MCF 10A (cell line): ENCODE measurements around the gene PAK4. TPM values are rescaled to one million over a fixed set of nuclear protein-coding genes. Genes with fewer than 3 reads are reported as not detected.

Source experiments
- BruUV-seq: library from RNA; stranded (reverse); fragments of 400-500 nt; replicated peaks from 2 replicates; lab custom pipeline; 2021; lab: Mats Ljungman, UMichigan
- CTCF ChIA-PET: fragments of 300-600 bp; sonication (Branson Sonifier 250); formaldehyde crosslinking; extraction: SDS; loops from one replicate; lab custom pipeline; 2021; ENCODE audit warnings: antibody characterized with exemption, inconsistent platforms; lab: Yijun Ruan, JAX
- POLR2A ChIA-PET: fragments of 300-600, 350-650 bp; sonication (Branson Sonifier 250); formaldehyde crosslinking; extraction: SDS; loops from one replicate; lab custom pipeline; 2020; ENCODE audit warnings: antibody characterized with exemption, inconsistent platforms; lab: Yijun Ruan, JAX
- DNase-seq: peaks from one replicate; pipeline ENCODE4 v3.0.0-alpha.2; 2018; ENCODE audit not compliant: unreplicated experiment
- H3K27ac Mint-ChIP-seq: one replicate; pipeline ENCODE4 v1.8.0; 2022; ENCODE audit warnings: mild to moderate bottlenecking, low read depth, mixed read lengths; ENCODE audit not compliant: unreplicated experiment
- H3K27me3 Mint-ChIP-seq: one replicate; pipeline ENCODE4 v1.8.0; 2022; ENCODE audit warnings: mixed read lengths; ENCODE audit not compliant: insufficient read depth, unreplicated experiment
- H3K36me3 Mint-ChIP-seq: one replicate; pipeline ENCODE4 v1.8.0; 2022; ENCODE audit warnings: mild to moderate bottlenecking, moderate library complexity, mixed read lengths; ENCODE audit not compliant: insufficient read depth, unreplicated experiment
- H3K4me1 Mint-ChIP-seq: one replicate; pipeline ENCODE4 v1.8.0; 2022; ENCODE audit warnings: mixed read lengths; ENCODE audit not compliant: insufficient read depth, unreplicated experiment
- H3K4me3 Mint-ChIP-seq: one replicate; pipeline ENCODE4 v1.8.0; 2022; ENCODE audit warnings: mild to moderate bottlenecking, moderate library complexity, mixed read lengths; ENCODE audit not compliant: unreplicated experiment
- H3K9me3 Mint-ChIP-seq: one replicate; pipeline ENCODE4 v1.8.0; 2022; ENCODE audit warnings: mixed read lengths; ENCODE audit not compliant: unreplicated experiment
- intact Hi-C: fragments of 100-400 bp; cut with micrococcal nuclease; formaldehyde crosslinking; loops from 2 replicates; pipeline ENCODE4 v1.14.1; 2022
- total RNA-seq: library from RNA; stranded (reverse); gene quantifications from 2 replicates; pipeline ENCODE4 v1.2.3, GENCODE V29; 2022
- TF ChIP-seq, protein P1 (sequence below): fragments of 200-600 bp; IDR thresholded peaks from one replicate; pipeline ENCODE4 v1.8.0; 2022; ENCODE audit warnings: antibody characterized with exemption, mild to moderate bottlenecking; ENCODE audit not compliant: unreplicated experiment

PAK4 gene
- total RNA-seq, 1 experiment from 2014 or later = 29.5 TPM

DNA sequence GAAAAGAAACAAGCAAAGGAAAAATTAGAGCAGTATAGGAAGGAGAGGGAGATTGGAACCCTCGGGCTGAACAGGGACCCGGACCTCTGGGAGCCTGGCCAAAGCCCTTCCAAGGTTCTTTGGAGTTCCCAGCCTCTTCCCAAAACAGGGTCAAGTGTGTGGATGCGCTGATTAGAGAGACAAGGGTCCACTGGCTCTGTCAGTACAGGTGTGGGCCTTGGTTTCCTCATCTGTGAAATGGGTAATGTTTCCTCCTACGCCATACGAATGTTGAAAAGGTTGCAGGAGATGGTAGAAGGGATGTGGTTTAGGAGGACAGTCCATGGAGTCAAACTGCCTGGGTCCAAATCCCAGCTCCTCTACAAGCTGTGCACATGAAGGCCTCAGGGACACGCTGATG is 80.5 kb downstream of the PAK4 start:
- no peaks in the 10 kb centered on the region for H3K36me3 Mint-ChIP-seq
- H3K4me1 Mint-ChIP-seq = no peaks in the 10 kb centered on the region
- ChIA-PET POLR2A (interaction anchor here (0.8 kb wide), 1 partner anchor 45 kb away, joined by 4 read pairs; no protein-coding TSS in a partner anchor), CTCF (interaction anchor here (0.7 to 0.8 kb wide), 2 partner anchors 121 to 160 kb away, joined by 3 to 4 read pairs; no protein-coding TSS in a partner anchor)
- H3K27me3 Mint-ChIP-seq = peaks cover 37% of the 10 kb centered on the region
- no peak for DNase-seq
- H3K27ac Mint-ChIP-seq = no peak overlapping the region
- intact Hi-C loops = no loop called here
- BruUV-seq = no TSS peak
- no peak overlapping the region for H3K4me3 Mint-ChIP-seq
- H3K9me3 Mint-ChIP-seq = no peaks in the 10 kb centered on the region
- TF ChIP-seq, protein P1, sequence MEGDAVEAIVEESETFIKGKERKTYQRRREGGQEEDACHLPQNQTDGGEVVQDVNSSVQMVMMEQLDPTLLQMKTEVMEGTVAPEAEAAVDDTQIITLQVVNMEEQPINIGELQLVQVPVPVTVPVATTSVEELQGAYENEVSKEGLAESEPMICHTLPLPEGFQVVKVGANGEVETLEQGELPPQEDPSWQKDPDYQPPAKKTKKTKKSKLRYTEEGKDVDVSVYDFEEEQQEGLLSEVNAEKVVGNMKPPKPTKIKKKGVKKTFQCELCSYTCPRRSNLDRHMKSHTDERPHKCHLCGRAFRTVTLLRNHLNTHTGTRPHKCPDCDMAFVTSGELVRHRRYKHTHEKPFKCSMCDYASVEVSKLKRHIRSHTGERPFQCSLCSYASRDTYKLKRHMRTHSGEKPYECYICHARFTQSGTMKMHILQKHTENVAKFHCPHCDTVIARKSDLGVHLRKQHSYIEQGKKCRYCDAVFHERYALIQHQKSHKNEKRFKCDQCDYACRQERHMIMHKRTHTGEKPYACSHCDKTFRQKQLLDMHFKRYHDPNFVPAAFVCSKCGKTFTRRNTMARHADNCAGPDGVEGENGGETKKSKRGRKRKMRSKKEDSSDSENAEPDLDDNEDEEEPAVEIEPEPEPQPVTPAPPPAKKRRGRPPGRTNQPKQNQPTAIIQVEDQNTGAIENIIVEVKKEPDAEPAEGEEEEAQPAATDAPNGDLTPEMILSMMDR = no peak

DNA sequence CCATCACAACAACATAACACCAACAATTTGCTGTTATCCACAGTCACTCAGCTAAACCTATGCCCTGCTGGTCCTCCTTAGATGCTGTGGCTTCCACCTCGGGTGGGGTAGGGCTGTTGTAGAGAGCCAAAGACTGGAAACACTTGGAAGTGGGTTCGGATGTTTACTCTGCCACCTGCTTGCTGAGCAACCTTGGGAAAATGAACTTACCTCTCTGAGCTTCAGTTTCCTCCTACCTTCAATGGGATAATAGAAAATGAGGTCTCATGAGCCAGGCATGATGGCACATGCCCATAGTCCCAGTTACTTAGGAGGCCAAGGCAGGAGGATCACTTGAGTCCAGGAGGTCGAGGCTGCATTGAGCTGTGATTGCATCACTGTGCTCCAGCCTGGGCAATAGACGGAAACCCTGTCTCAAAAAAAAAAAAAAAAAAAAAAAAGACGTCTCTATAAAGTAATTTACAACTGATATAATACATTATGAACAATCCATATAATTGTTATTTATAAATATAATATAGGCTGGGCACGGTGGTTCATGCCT is 81.8 kb downstream of the PAK4 start:
- no TSS peak for BruUV-seq
- ChIA-PET POLR2A (no interaction called here), CTCF (no interaction called here)
- TF ChIP-seq, protein P1 = no peak
- Mint-ChIP-seq H3K36me3 (no peaks in the 10 kb centered on the region), H3K27me3 (peaks cover 27% of the 10 kb centered on the region), H3K9me3 (no peaks in the 10 kb centered on the region), H3K4me3 (no peak overlapping the region), H3K4me1 (no peaks in the 10 kb centered on the region), H3K27ac (no peak overlapping the region)
- intact Hi-C loops = no loop called here
- DNase-seq = no peak

DNA sequence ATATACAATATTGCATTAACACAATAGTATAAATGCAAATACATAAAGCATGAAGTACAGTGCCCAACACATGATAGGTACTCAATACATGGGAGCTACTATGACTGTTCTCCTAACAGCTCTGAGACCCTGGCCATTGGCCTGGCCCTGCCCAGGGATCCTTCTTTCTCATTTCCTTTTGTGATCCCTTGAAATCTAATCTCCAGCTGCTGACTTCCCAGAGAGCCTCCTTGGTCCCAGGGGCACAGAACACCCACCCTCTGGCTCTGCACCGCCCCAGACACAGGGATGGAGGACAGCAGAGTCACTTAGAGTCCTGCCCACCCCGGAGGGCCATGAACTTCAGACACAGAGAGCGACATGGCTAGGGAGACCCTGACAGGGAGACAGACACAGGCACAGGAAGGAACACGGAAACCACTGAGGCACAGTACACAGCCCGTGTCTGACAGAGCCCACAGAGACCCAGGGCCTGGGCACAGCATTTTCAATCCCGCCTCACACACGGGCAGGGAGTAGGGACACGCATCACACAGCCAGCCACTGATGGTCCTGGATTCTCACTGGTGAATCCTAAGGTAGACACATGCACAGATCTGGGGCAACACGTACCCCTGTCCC is 82.7 kb downstream of the PAK4 start:
- no peaks in the 10 kb centered on the region for H3K9me3 Mint-ChIP-seq
- TF ChIP-seq, protein P1 = no peak
- POLR2A ChIA-PET = no interaction called here
- no peaks in the 10 kb centered on the region for H3K4me1 Mint-ChIP-seq
- BruUV-seq = no TSS peak
- no peak overlapping the region for H3K4me3 Mint-ChIP-seq
- no peak for DNase-seq
- H3K27ac Mint-ChIP-seq = no peak overlapping the region
- CTCF ChIA-PET = no interaction called here
- peaks cover 20% of the 10 kb centered on the region for H3K27me3 Mint-ChIP-seq
- no peaks in the 10 kb centered on the region for H3K36me3 Mint-ChIP-seq
- intact Hi-C loops = no loop called here

DNA sequence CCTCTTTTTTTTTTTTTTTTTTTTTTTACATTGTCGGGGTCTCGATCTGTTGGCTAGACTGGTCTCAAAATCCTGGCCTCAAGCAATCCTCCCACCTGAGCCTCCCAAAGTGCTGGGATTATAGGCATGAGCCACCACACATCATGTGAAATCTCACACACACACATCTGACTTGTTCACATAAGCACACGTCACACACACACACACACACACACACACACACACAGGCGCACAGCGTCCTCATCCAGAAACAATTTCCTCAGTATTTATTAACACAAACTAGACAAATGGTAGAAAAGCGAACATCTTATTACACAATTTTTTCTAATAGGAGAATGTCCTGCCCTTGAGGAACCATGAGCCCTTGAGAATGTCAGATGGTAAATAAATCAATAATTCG is 83.6 kb downstream of the PAK4 start:
- no TSS peak for BruUV-seq
- Mint-ChIP-seq H3K4me3 (no peak overlapping the region), H3K9me3 (no peaks in the 10 kb centered on the region), H3K27ac (no peak overlapping the region), H3K27me3 (peaks cover 11% of the 10 kb centered on the region), H3K4me1 (no peaks in the 10 kb centered on the region), H3K36me3 (no peaks in the 10 kb centered on the region)
- ChIA-PET CTCF (interaction anchor here (0.6 kb wide), 1 partner anchor 22 kb away, joined by 5 read pairs; no protein-coding TSS in a partner anchor), POLR2A (no interaction called here)
- TF ChIP-seq, protein P1 = no peak
- intact Hi-C loops = no loop called here
- DNase-seq = no peak
